ENCODE measurements around the gene C2CD4A.

Gene C2CD4A

GRCh38 chr15:62027263-62027565, 39.6 kb upstream of the C2CD4A start:
- TF ChIP-seq REST (IDR thresholded peaks at IDR 0.05; ENCODE audit: insufficient read depth in 1 of 2, low read depth in 2 of 2, low read length in 2 of 2) (no peak), TAF1 (IDR thresholded peaks at IDR 0.05; ENCODE audit: borderline replicate concordance, insufficient read depth, low read length) (no peak), SIN3A (IDR thresholded peaks at IDR 0.05; ENCODE audit: borderline replicate concordance, insufficient read depth, low read length) (no peak), FOXP2 (optimal IDR thresholded peaks at IDR 0.05; ENCODE audit: borderline replicate concordance, extremely low read depth, extremely low read length, insufficient read depth) (no peak)

- no peak for TF ChIP-seq TAF1 (IDR thresholded peaks at IDR 0.05; ENCODE audit: borderline replicate concordance, insufficient read depth, low read length)
- no peak for TF ChIP-seq SIN3A (IDR thresholded peaks at IDR 0.05; ENCODE audit: borderline replicate concordance, insufficient read depth, low read length)
- TF ChIP-seq POLR2AphosphoS5 (IDR thresholded peaks at IDR 0.05; ENCODE audit: low read depth, low read length), result no peak
- no peak for TF ChIP-seq FOXP2 (optimal IDR thresholded peaks at IDR 0.05; ENCODE audit: borderline replicate concordance, extremely low read depth, extremely low read length, insufficient read depth)
- no peak for TF ChIP-seq REST (IDR thresholded peaks at IDR 0.05; ENCODE audit: insufficient read depth in 1 of 2, low read depth in 2 of 2, low read length in 2 of 2)
Measured at GRCh38 chr15:62027916-62028315, 38.9 kb upstream of the C2CD4A start.

GRCh38 chr15:62035256-62035924, 31.4 kb upstream of the C2CD4A start:
- TF ChIP-seq POLR2AphosphoS5 (IDR thresholded peaks at IDR 0.05; ENCODE audit: low read depth, low read length) (no peak), SIN3A (IDR thresholded peaks at IDR 0.05; ENCODE audit: borderline replicate concordance, insufficient read depth, low read length) (no peak), REST (IDR thresholded peaks at IDR 0.05; ENCODE audit: insufficient read depth in 1 of 2, low read depth in 2 of 2, low read length in 2 of 2) (no peak), TAF1 (IDR thresholded peaks at IDR 0.05; ENCODE audit: borderline replicate concordance, insufficient read depth, low read length) (no peak), FOXP2 (optimal IDR thresholded peaks at IDR 0.05; ENCODE audit: borderline replicate concordance, extremely low read depth, extremely low read length, insufficient read depth) (no peak)

- TF ChIP-seq FOXP2 (optimal IDR thresholded peaks at IDR 0.05; ENCODE audit: borderline replicate concordance, extremely low read depth, extremely low read length, insufficient read depth) (no peak), REST (IDR thresholded peaks at IDR 0.05; ENCODE audit: insufficient read depth in 1 of 2, low read depth in 2 of 2, low read length in 2 of 2) (no peak), SIN3A (IDR thresholded peaks at IDR 0.05; ENCODE audit: borderline replicate concordance, insufficient read depth, low read length) (no peak), POLR2AphosphoS5 (IDR thresholded peaks at IDR 0.05; ENCODE audit: low read depth, low read length) (no peak), TAF1 (IDR thresholded peaks at IDR 0.05; ENCODE audit: borderline replicate concordance, insufficient read depth, low read length) (no peak)
Measured at GRCh38 chr15:62046078-62046743, 20.6 kb upstream of the C2CD4A start.
